ENCODE results near the gene RAB6B.

The RAB6B gene

DNA sequence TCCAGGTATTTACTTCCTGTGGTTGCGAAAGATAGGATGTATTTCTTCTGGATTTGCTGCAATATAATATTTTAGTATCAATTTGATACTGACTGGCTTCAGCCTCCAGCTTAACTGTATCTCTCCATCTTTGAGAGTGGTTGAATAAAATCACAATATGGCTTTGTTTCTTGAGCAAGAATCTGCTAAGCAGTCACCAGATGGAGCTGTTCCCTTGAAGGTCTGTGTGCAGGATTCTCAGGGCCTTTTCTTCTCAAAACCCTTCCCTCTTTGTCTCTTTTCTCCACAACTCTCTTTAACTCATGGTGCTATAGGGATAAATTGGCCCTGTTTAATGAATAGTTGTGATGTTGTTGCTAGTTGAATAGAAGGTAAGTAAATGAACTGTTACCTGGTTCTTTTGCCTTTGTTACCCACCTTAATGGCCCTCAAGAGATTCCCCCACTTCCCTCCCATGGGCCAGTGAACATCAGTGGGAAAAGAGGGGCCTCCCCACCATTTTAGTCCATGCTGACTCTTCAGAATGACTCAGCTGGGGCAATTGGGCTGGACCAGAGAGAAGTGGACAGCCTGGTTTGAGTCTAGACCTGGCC, 34.8 kb upstream of the RAB6B start:
- DNase-seq, result peak; percentile 52

DNA sequence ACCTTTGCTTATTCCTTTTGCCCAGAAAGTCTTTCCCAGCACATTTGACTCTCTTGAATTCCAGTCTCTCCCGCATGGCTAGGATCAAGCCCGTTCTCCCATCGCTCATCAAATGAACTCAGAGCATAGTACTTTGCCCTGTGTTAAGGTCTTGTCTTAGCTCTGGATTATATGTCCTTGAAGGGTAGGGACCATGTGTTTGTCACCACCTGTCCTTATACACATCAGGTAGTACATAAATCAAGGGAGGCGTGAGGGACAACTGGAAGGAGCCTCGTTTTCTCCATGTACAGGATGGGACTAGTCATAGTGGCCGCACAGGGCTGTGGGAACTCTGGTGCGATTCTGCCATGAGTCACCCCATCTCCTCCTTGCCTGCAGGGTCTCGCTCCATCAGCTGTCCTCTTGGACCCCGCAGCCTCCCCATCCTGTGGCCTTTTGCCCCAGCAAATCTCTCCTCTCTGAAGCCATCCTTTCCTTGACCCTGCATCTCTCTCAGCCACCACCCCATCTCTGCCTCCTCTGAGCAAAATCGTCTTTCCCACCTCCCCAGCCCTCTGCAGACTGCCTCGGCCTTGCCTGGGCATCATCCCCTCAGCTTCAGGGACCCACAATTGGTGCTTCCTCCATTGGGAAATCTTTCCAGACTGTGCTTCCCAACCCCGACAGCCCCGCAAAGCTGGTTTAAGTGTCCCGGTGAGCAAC, 33.4 kb upstream of the RAB6B start:
- no peak for DNase-seq

DNA sequence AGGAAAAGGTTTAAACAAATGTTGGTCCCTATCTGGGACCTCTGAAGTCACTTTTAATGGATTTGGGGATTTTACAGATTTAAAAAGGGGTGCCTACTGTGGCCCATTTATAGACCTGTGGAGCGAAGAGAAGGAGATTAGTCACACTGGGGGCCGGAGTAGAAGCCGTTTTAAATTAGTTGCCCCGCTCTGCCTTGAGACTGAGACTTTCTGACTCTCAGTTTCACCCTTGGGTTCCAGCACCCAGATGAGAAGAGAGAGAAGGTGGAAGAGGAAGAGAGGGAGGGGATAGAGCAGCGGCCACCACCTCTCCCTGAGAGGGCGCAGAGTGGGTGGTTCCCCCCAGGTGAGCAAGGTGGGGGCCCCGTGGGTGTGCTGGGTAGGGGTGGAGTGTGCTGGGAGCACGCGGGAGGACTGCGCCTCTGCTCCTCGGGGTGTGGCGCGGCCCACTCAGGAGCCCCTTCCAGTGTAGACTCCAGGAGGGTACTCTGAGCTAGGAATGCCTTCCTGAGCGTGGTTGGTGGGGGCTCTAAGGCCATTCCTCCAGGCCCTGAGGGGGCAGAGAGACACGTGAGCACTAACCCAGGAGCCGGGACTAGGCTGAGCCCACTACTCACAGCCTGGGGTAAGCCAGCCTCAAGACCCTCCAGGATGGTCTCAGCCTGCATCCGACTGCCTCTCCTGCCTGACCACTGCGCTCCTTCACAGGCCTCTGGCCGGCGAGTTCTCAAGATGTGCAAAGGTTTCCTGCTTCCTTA, 32.6 kb upstream of the RAB6B start:
- no peak for DNase-seq

DNA sequence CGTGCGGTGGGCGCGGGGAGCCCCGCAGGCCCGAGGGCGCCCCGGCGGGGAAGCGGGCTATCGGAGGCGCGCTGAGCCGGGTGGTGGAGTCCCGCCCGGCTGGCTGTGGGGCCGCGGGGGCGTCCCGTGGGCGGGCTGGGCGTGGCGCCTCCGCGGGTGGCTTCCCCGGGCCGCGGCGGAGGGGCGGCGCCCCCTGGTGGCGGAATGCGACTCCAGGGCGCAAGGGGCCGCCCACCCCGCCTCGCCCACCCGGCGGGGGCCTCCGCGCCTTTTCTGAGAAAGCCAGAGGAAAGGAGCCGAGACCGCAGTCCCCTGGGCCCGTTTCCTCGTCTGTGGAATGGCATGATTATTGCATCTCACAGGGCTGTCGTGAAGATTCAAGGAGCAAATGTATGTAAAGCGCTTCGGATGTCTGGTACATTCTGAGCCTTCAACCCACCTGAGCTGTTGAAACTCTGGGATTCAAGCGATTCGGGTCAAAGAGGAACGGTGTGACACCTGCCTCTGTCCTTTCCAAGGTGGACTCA, 31.9 kb upstream of the RAB6B start:
- DNase-seq, result peak; percentile 36

DNA sequence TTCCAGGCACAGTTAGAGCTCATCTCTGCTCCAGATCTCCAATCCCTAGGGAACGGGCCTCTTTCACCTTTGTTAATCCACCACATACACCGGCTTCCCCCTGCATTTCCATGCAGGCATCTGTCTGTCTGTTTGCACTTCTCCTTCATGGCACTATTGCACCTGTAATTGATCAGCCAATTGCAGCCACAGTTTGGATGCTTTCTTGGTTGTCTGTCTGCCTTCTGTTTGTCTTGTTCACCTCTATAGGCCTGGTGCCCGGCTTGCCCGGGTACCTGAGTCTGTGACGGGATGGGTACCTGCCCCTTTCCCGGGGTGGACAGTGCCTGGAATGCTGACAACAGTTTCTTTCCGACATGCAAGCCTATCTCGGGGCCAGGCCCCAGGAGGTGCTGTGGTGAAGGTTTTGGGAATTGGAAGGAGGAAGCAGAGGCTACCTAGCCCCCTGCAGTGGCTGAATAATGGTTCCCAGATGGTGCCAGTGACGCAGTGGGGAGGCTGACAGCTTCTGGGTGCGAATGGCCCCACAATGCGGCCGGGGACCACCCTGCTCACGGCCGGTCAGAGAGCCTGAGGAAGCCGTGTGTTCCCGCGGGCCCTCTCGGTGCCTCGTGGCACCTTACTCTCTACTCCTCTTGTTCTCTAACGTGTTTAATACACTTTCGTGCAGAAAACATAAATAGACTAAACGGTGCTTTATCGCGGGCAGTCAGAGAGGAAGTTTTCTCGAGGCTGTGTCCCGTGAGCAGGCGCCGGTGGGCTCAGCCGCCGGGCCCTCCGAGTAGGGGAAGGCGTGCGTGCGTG, 31.3 kb upstream of the RAB6B start:
- no peak for DNase-seq

DNA sequence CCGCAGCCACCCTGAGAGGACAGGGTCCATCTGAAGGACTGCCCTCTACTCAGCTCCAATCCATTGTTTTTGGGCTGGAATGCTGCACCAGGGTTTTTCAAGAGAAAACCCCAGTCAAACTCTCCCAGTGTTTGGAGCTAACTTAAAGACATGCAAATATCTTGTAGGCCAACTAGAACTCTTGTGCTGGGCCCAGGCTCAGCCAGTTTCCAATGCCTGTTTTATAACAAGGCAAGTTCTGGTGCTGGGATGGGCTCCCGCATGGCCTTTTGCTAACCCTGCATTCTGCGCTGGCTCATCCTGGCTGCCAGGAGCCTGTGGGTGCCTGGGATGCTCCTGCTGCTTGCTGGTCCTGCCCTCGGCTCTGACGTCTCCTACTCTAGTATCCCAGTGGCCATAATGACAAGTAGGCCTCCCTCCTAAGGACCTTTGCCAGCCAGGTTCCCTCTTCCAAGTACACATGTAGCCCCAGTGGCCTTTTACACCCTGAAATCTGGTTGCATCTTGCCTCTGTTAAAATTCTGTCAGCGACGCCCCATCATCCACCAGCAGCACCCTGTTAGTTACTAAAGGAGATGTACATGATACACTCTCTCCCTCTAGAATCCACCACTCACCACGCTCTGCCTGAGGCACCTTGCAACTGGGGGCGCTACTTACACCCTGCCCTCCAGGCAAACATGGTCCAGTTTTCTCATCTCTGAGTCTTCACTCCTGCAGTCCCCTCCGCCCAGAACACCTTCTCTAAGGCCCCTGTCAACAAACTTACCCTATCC, 30.5 kb upstream of the RAB6B start:
- no peak for DNase-seq

DNA sequence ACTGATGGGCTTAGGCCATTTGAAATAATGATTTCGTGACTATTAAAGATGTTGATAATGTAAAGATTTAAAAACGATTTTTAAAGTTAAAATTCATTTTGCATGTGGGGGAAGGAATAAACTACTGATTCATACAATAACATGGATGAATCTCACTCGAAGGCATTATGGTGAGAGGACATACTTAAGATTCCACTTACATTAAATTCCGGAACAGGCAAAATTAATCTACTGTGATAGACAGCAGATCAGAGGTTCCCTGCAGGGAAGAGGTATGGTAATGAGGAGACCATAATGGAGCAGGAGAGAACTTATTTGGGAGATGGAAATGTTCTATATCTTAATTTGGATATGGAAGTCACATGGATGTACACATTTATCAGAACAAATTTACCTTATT, 28.4 kb upstream of the RAB6B start:
- DNase-seq, result no peak

DNA sequence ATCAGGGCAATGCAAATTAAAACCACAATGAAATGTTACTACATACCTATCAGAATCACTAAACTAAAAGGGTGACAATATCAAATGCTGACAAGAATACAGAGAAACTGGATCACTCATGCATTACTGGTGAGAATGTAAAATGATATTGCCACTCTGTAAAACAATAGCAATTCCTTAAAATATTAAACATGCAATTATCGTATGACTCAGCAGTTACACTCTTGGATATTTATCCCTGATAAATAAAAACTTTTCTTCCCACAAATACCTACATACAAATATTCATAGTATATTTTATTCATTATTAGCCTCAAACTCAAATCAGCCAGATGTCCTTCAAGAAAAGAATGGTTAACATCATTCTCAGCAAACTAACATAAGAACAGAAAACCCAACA, 25.9 kb upstream of the RAB6B start:
- DNase-seq, result no peak

DNA sequence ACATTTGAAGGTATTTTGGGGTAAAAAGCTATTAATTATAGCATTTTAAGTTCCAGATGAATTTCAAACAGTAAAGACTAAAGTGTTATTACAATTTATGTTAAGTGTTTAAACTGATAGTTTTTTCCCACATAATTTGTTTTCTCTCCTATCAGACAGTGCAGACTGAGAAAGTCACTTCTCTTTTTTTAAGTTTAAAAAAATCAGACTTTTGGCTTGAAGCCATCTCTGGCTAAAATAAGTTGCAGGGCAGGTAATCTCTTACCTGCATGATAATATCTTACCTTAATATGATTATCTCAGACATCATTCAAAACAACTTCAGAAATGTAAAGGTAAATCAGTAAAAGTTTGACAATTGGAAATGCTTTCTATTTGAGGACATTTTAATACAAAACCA, 21.5 kb upstream of the RAB6B start:
- no peak for DNase-seq

DNA sequence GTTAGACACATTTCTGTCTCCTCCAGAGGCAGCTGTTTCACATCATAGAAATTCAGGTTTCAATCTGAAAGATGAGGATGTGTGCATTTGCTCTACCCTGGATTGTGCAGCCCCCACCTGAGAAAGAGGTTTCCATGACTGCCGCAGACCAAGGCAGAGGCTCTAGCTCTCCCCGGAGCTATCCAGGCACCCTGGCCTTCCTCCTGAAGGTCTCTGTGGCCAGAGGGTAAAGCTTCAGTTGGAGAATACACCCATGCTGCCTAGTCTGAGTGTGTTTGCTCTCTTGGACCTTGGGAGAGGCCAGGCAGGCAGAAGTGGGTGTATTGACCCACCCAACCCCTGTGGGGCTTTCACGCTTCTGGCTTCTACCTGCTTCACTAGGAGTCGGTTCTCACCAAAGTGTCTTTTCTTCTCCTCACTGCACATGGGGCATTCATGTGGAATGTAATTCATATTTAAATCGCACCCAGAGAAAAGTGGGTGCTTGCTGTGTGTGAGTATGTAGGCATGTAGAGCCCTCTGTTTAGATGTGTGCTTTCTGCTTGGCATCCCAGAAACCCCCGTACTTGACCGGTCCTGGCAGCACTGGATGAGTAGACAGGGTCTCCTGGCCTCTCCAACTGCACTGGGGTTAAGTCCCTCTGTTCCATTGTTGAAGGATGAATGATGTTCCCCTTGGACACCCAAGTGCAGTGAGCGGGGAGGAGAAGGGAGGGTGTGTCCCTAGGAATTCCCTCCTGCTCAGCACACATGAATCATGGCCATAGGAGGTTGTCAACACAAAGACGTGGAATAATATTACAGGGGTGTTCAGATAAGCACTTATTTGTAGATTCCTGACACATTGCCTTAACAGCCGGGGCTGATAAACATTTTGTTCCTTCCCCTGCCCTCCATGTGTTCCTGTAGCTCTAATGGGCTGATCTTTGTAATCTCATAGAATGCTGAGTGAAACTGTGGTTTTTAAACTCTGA, 20.3 kb upstream of the RAB6B start:
- DNase-seq, result no peak

DNA sequence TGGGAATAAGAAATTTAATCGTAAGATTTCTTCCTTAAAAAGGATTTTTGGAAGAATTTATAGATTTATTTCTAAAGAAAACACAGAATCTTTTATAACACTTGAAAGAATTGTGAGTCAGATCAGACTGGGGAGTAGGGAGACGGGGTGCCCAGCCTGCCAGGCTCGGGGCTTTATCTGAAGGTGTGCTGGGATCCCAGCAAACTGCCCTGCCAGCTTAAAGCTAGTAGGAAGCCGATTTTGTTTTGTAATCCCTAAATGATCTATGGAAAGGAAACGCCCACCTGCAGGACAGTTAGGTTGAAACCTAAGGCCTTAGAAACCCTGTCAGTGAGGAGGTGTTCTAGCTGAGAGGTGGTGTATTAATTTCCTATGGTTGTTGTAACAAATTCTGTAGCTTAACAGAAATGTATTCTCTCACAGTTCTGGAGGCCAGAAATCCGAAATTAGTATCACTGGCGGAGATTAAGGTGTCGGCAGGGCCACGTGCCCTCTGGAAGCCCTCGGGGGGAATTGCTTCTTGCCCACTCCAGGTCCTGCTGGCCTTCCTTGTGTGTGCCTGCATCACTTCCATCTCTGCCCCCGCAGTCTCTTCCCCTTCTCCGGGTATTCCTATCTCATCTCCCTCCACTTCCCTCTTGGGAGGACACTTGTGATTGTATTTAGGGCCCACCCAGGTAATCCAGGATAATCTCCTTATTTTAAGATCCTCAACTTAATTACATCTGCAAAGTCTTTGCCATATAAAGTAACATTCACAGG, 19.3 kb upstream of the RAB6B start:
- no peak for DNase-seq

DNA sequence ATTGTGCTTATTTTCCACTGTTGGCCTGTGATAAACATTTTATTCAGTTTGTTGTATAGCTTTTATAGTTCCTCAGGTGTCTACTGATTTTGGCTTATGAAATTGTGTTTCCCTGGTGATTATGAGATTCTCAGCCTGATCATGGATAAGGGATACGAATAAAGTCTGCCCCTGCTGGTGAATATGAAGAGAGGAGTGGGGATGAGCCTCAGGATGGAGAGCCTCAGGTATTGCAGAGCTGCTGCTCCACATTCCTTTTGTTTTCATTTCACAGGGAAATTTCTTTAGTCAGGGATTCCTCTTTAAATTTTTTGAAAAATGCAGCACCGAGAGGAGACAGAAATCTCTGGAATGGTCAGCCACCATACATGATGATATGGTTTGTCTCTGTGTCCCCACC, 14.7 kb upstream of the RAB6B start:
- DNase-seq, result no peak

DNA sequence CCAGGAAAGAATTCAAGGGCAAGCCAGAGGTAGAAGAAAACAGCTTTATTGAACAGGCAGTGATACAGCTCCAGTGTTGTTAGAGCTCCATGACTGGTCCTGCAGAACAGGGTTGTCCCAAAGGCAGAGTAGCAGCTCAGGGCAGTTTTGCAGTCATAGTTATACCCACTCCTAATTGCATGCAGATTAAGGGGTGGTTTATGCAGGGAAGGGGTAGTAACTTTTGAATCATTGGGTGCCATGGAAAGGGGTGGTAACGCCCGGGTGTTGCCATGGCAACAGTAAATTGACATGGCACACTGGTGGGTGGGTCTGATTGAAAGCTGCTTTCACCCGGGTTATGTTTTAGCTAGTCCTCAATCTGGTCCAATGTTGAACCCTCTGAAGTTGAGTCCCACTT, 9.7 kb upstream of the RAB6B start:
- no peak for DNase-seq

DNA sequence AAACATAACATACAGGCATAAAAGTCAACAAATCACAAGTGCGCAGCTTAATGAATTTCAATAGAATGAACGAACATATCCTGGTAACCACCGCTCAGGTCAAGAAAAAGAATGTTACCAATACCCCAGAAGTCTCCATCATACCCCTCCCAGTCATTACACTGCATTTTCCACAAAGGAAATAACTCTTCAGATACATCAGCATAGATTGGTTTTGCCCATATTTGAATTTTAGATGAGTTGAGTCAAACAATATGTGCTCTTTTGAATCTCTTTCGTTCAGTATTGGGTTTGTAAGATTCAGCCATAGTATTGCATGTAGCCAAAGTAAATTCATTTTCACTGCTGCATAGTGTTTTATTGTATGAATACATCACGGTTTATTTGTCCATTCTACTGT, 6.2 kb upstream of the RAB6B start:
- no peak for DNase-seq

DNA sequence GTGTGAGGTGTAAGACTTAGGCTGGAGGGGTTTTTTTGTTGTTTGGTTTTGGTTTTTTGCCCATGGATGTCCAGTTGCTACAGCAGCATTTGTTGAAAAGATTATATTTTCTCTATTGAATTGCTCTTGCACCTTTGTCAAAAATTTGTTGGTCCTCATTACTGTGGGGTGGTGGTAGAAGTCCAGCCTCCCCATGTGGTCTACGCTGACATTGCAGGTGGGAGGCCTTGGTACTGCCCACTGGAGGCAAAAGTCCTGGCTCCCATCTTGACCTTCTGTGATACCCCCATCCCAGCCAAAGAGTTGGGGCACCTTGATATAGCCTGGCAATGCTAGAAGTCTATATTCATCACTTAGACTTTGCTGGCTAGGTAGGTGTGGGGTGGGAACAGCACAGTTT, 5.4 kb upstream of the RAB6B start:
- no peak for DNase-seq

DNA sequence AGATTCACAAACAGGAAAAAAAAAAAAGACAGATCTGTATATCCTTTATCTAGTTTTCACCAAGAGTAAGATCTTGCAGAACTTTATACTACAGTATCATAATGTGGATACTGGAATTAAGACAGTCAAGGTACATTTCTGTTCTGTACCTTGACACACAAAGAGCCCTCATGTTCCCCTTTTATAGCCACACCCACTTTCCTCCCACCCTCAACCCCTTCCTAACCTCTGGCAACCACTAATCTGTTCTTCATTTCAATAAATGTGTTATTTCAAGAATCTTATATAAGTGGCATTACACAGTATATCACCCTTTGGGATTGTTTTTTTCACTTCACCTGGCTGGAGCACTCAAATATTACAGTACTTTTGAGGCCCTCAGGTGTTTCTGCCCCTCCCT, 3.6 kb upstream of the RAB6B start:
- DNase-seq, result no peak

DNA sequence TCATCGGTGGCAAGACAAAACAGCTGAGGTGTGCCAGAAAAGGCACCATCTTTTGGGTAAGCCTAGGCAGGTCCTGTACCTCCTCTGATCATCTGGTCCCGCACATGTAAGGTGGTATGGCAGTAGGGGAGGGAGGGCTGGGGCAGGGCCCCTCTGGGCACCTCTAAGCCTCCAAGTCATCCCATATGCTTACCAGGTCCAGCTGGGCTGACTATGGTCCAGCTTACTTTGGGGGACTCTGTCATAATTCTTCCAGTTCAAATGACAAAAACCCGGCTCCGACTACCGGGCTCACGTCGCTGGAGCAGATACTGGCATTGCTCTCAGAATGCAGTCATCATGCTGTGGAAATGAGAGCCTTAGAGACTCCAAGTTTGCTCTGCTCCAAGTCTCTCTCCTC, 1.9 kb upstream of the RAB6B start:
- no peak for DNase-seq

DNA sequence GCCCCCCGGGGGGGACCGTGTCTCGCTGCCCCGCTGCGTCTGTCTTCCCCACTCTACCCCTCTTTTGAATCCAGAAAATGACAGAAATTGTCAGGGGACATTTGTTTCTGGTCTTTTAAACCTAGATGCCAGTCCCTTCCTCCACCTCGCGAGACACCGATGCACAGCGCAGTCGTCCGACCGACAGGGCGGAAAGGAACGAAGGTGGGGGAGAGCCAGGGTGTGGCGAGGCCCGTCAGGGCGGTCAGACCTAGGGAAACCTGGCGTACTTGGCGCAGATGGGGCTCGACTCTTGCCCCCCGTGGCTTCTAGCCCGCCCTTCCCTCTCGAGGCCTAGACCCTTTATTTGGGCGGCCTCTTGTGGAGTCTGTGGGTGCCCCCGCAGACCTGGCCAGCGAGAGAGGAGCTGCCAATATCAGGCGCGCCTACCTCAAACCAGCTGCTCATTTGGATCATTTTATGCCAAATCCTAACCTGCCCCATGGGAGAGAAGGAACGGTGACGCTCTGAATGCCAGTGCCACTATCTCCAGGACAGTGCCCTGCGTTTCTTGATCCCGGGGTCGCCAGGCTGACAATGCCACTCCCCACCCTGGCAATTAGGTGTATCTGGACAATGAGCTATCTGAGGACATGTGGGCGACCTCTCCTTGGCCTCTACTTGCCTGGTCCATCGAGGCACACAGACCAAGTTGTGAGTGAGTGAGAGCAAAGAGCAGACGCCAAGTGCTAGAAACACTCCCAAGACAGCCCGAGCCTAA, 500 bp upstream of the RAB6B start:
- DNase-seq, result no peak

DNA sequence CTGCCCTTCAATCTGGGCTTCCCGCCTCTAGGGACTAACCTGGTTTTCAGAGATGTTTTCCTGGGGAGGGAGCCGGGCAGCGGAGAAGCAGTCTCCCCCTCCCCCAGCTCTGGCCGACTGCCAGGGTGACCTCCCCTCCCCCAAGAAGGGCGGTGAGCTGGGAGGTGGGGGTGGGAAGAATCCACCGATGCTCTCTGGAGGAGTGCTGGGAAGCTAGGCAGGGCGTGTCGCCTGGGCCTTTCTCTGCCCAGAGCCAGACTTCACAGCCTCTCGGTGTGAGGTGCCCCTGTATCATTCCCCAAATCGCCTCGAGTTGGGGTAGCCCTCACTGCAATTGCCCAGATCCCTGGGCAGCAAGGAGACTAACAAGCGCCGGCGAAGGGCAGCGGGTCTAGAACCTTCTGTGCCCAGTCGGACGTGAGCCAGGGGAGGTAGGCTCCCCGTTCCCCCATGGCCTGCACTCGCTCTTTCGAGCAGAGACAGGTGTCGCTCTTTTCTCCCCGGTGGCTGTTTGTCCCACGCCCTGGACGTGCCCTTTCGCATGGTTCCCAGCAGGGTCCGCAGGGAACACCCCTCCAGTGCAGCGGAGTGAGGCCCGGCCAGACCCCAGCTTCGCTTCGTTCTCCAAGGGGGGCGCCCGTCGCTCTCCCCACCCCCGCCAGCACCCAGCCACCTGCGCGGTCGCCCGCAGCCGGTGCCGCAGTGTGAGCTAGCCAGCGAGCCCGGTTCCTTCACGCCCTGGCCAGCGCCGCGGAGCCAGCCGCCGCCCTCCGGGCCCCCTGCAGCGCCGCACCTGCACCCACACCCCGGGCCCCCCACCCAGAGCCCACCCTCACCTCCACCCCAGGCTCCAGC, 1.1 kb downstream of the RAB6B start:
- DNase-seq, result no peak

All from RPMI8226 (cell line).